ENCODE data around the gene DEAF1. TPM values are rescaled to one million over a fixed set of nuclear protein-coding genes. Genes with fewer than 3 reads are reported as not detected.

Gene DEAF1
- total and polyA plus RNA-seq, 2 donors (not counting 1 experiment from before 2014, with no cell fraction given), result 9.7 to 38.3 TPM

- TF ChIP-seq CTCF (conservative IDR thresholded peaks at IDR 0.05 in 1 of 2, IDR thresholded peaks at IDR 0.05 in 1 of 2; ENCODE audit: low read depth in 1 of 2, low read length in 2 of 2), result no peak
- no peak for TF ChIP-seq EZH2 (IDR thresholded peaks at IDR 0.05; ENCODE audit: low read length, missing control alignments)
- H3K4me3 ChIP-seq (replicated peaks in 1 of 4; ENCODE audit: control extremely low read depth in 1 of 4, insufficient read depth in 1 of 4, low read depth in 3 of 4, low read length in 4 of 4), result no peak overlapping the region
- H3K9me3 ChIP-seq (ENCODE audit: control insufficient read depth, insufficient read depth, low read depth, low read length), result no peaks in the 10 kb centered on the region
- H3K4me1 ChIP-seq (ENCODE audit: control insufficient read depth, extremely low read depth, insufficient read depth, low read length), result no peaks in the 10 kb centered on the region
- H3K27ac ChIP-seq (ENCODE audit: insufficient read depth, low read length), result no peak overlapping the region
- no peak overlapping the region for H3K4me2 ChIP-seq (ENCODE audit: extremely low read depth, insufficient read depth, low read length)
- DNase-seq (ENCODE audit: low read depth in 2 of 2), result no peak
- peaks cover 1% of the 10 kb centered on the region for H3K36me3 ChIP-seq (ENCODE audit: control insufficient read depth, insufficient read depth, low read length)
- H2AFZ ChIP-seq (ENCODE audit: low read length), result no peak overlapping the region
- H4K20me1 ChIP-seq (ENCODE audit: control insufficient read depth, extremely low read depth, insufficient read depth, low read length), result no peaks in the 10 kb centered on the region
- H3K27me3 ChIP-seq (ENCODE audit: control insufficient read depth, insufficient read depth, low read length), result peaks cover 5% of the 10 kb centered on the region
- no peaks in the 10 kb centered on the region for H3K79me2 ChIP-seq (ENCODE audit: control insufficient read depth, insufficient read depth, low read length)
- no peak overlapping the region for H3K9ac ChIP-seq (ENCODE audit: insufficient read depth, low read length)
Observed at GRCh38 chr11:635945-636510, 59.0 kb downstream of the DEAF1 start.

GRCh38 chr11:630871-631270 is 64.2 kb downstream of the DEAF1 start:
- Histone ChIP-seq H3K27ac (ENCODE audit: insufficient read depth, low read length) (no peak overlapping the region), H3K36me3 (ENCODE audit: control insufficient read depth, insufficient read depth, low read length) (no peaks in the 10 kb centered on the region), H3K4me2 (ENCODE audit: extremely low read depth, insufficient read depth, low read length) (no peak overlapping the region), H3K79me2 (ENCODE audit: control insufficient read depth, insufficient read depth, low read length) (no peaks in the 10 kb centered on the region), H3K4me1 (ENCODE audit: control insufficient read depth, extremely low read depth, insufficient read depth, low read length) (peaks cover 2% of the 10 kb centered on the region), H4K20me1 (ENCODE audit: control insufficient read depth, extremely low read depth, insufficient read depth, low read length) (no peaks in the 10 kb centered on the region), H3K9me3 (ENCODE audit: control insufficient read depth, insufficient read depth, low read depth, low read length) (no peaks in the 10 kb centered on the region), H3K9ac (ENCODE audit: insufficient read depth, low read length) (no peak overlapping the region), H3K4me3 (replicated peaks in 1 of 4; ENCODE audit: control extremely low read depth in 1 of 4, insufficient read depth in 1 of 4, low read depth in 3 of 4, low read length in 4 of 4) (no peak overlapping the region), H2AFZ (ENCODE audit: low read length) (no peak overlapping the region), H3K27me3 (ENCODE audit: control insufficient read depth, insufficient read depth, low read length) (no peaks in the 10 kb centered on the region)
- no peak for DNase-seq (ENCODE audit: low read depth in 2 of 2)
- no peak for TF ChIP-seq CTCF (conservative IDR thresholded peaks at IDR 0.05 in 1 of 2, IDR thresholded peaks at IDR 0.05 in 1 of 2; ENCODE audit: low read depth in 1 of 2, low read length in 2 of 2)
- TF ChIP-seq EZH2 (IDR thresholded peaks at IDR 0.05; ENCODE audit: low read length, missing control alignments), result no peak

- Histone ChIP-seq H2AFZ (ENCODE audit: low read length) (no peak overlapping the region), H3K4me2 (ENCODE audit: extremely low read depth, insufficient read depth, low read length) (no peak overlapping the region), H4K20me1 (ENCODE audit: control insufficient read depth, extremely low read depth, insufficient read depth, low read length) (no peaks in the 10 kb centered on the region), H3K27me3 (ENCODE audit: control insufficient read depth, insufficient read depth, low read length) (no peaks in the 10 kb centered on the region), H3K4me3 (replicated peaks in 1 of 4; ENCODE audit: control extremely low read depth in 1 of 4, insufficient read depth in 1 of 4, low read depth in 3 of 4, low read length in 4 of 4) (no peak overlapping the region), H3K36me3 (ENCODE audit: control insufficient read depth, insufficient read depth, low read length) (no peaks in the 10 kb centered on the region), H3K9ac (ENCODE audit: insufficient read depth, low read length) (no peak overlapping the region), H3K27ac (ENCODE audit: insufficient read depth, low read length) (no peak overlapping the region), H3K4me1 (ENCODE audit: control insufficient read depth, extremely low read depth, insufficient read depth, low read length) (peaks cover 2% of the 10 kb centered on the region), H3K79me2 (ENCODE audit: control insufficient read depth, insufficient read depth, low read length) (no peaks in the 10 kb centered on the region), H3K9me3 (ENCODE audit: control insufficient read depth, insufficient read depth, low read depth, low read length) (no peaks in the 10 kb centered on the region)
- TF ChIP-seq CTCF (conservative IDR thresholded peaks at IDR 0.05 in 1 of 2, IDR thresholded peaks at IDR 0.05 in 1 of 2; ENCODE audit: low read depth in 1 of 2, low read length in 2 of 2) (no peak), EZH2 (IDR thresholded peaks at IDR 0.05; ENCODE audit: low read length, missing control alignments) (no peak)
- peak in 1 of 2 donors; percentile 43 for DNase-seq (ENCODE audit: low read depth in 2 of 2)
Observed at GRCh38 chr11:629237-629583, 65.8 kb downstream of the DEAF1 start.

Data from fibroblast of lung (primary cell).